Stomach (tissue), 9 donors: Measurements from ENCODE around the gene CD72. TPM values are rescaled to one million over a fixed set of nuclear protein-coding genes. Genes with fewer than 3 reads are reported as not detected.

Experiments used
- DNase-seq, 2 donors: peaks; one replicate each; pipeline versions ENCODE4 v3.0.0 to v3.0.0-alpha.2; 2013 to 2019
- H3K27ac ChIP-seq, 5 donors: fragments of 200-600 bp in 4 of 5; sonication (generic) in 4 of 5; one replicate each; pipeline ENCODE4 v1.5.1; 2013 to 2019; ENCODE audit warnings: mild to moderate bottlenecking in 1 of 5, moderate library complexity in 1 of 5
- H3K27me3 ChIP-seq, 3 donors: fragments of 200-600 bp; sonication (generic); one replicate each; pipeline ENCODE4 v1.5.1; 2017 to 2019; ENCODE audit warnings: mixed run types in 1 of 3
- H3K36me3 ChIP-seq, 4 donors: fragments of 200-600 bp; sonication (generic); 1 replicate in 3 of 4; 2 replicates in 1 of 4; pipeline ENCODE4 v1.5.1; 2016 to 2019
- H3K4me1 ChIP-seq, 4 donors: fragments of 200-600 bp; sonication (generic); one replicate each; pipeline ENCODE4 v1.5.1; 2016 to 2019
- H3K4me3 ChIP-seq, 4 donors: fragments of 200-600 bp; sonication (generic) in 3 of 4; one replicate each; pipeline ENCODE4 v1.5.1; 2016 to 2019; ENCODE audit warnings: mild to moderate bottlenecking in 1 of 4
- H3K9me3 ChIP-seq, 4 donors: fragments of 200-600 bp; sonication (generic); one replicate each; pipeline ENCODE4 v1.5.1; 2016 to 2019
- CTCF ChIP-seq, 7 experiments: fragments of 450-650 bp in 4 of 7; fragments of 200-600 bp in 3 of 7; sonication (generic) in 3 of 7; IDR thresholded peaks; one replicate each; pipeline ENCODE4 v1.5.1; 2016 to 2019; ENCODE audit warnings: antibody characterized with exemption in 7 of 7, control low read depth in 2 of 7, mild to moderate bottlenecking in 1 of 7
- EP300 ChIP-seq: sonication (generic); formaldehyde crosslinking; IDR thresholded peaks from one replicate; pipeline ENCODE4 v1.6.1; 2017; ENCODE audit warnings: antibody characterized with exemption
- POLR2A ChIP-seq, 4 donors: fragments of 450-650 bp; IDR thresholded peaks; one replicate each; pipeline ENCODE4 v1.6.1; 2016; ENCODE audit warnings: antibody characterized with exemption in 4 of 4, control low read depth in 2 of 4, mild to moderate bottlenecking in 1 of 4, moderate library complexity in 1 of 4
- POLR2AphosphoS5 ChIP-seq, 3 donors: sonication (generic); formaldehyde crosslinking; IDR thresholded peaks; one replicate each; pipeline ENCODE4 v1.6.1; 2016; ENCODE audit warnings: antibody characterized with exemption in 3 of 3
- whole genome bisulfite sequencing, 5 donors: extraction: QIAGEN DNeasy Blood & Tissue Kit in 3 of 5; methylation state at CpG; one replicate each; pipeline versions ENCODE4 v1.1.5 to v1.1.7; 2013 to 2018; 5-methylcytosine and 5-hydroxymethylcytosine counted together
- intact Hi-C: fragments of 100-400 bp; cut with DNase I; formaldehyde crosslinking; loops from one replicate; pipeline ENCODE4 v1.15.1; 2023; ENCODE audit warnings: low total_unique reads
- polyA plus RNA-seq, 3 donors: library from polyadenylated mRNA; stranded (reverse); fragments of 200-250 nt; gene quantifications; one replicate each; pipeline ENCODE4 v1.2.3, GENCODE V29; 2013
- total RNA-seq, 5 donors: library from RNA; depleted of rRNA; stranded (reverse); fragments of >200 nt; gene quantifications; one replicate each; pipeline versions ENCODE4 v1.1.0 to v1.2.3, GENCODE V29; 2014 to 2016
- donor health status: healthy with polysubstance abuse.
- donor health status: Bipolar disorder and iron deficiency.
- donor health status: healthy.

CD72 gene
- total and polyA plus RNA-seq, 8 donors, result 0.61 to 18.7 (median 2.8) TPM; not detected in 3

GRCh38 chr9:35618854-35619799, 914 bp upstream of the CD72 start:
- peak; percentile 40 to 49 for DNase-seq
- intact Hi-C loops, result no loop called here
- Histone ChIP-seq H3K4me1 (peaks cover 0 to 27% (median 17%) of the 10 kb centered on the region in 4 donors), H3K27ac (peak overlapping the region in 4 of 5 donors; percentile 21 to 40 (median 36)), H3K4me3 (no peak overlapping the region), H3K36me3 (no peaks in the 10 kb centered on the region), H3K27me3 (peaks cover 0 to 26% (median 0%) of the 10 kb centered on the region in 3 donors), H3K9me3 (no peaks in the 10 kb centered on the region)
- 77 to 87% (median 85%) methylated on average over 16 to 17 of the region's 17 CpGs for WGBS, 5 donors
- TF ChIP-seq CTCF (IDR thresholded peaks at IDR 0.05) (no peak), EP300 (no peak), POLR2A (IDR thresholded peaks at IDR 0.05) (no peak)

GRCh38 chr9:35617548-35617947, 665 bp downstream of the CD72 start:
- H3K36me3 ChIP-seq, result no peaks in the 10 kb centered on the region
- DNase-seq, result no peak
- intact Hi-C loops, result no loop called here
- peaks cover 0 to 26% (median 0%) of the 10 kb centered on the region in 3 donors for H3K27me3 ChIP-seq
- peaks cover 0 to 27% (median 17%) of the 10 kb centered on the region in 4 donors for H3K4me1 ChIP-seq
- H3K4me3 ChIP-seq, result peak overlapping the region; percentile 41 to 53 (median 44)
- no peaks in the 10 kb centered on the region for H3K9me3 ChIP-seq
- 60 to 68% (median 64%) methylated on average over 8 of the region's 8 CpGs for WGBS, 5 donors
- TF ChIP-seq CTCF (IDR thresholded peaks at IDR 0.05) (no peak), POLR2A (IDR thresholded peaks at IDR 0.05) (no peak), EP300 (no peak), POLR2AphosphoS5 (IDR thresholded peaks at IDR 0.05) (no peak)
- peak overlapping the region in 4 of 5 donors; percentile 6 to 47 (median 38) for H3K27ac ChIP-seq

GRCh38 chr9:35616681-35617459, 1.3 kb downstream of the CD72 start:
- no peak for TF ChIP-seq CTCF (IDR thresholded peaks at IDR 0.05)
- no peak for TF ChIP-seq EP300
- TF ChIP-seq POLR2AphosphoS5 (IDR thresholded peaks at IDR 0.05), result no peak
- no peak for TF ChIP-seq POLR2A (IDR thresholded peaks at IDR 0.05)
- Histone ChIP-seq H3K27me3 (peaks cover 0 to 26% (median 0%) of the 10 kb centered on the region in 3 donors), H3K9me3 (no peaks in the 10 kb centered on the region), H3K27ac (peak overlapping the region; percentile 6 to 47 (median 31)), H3K4me3 (peak overlapping the region; percentile 41 to 53 (median 44)), H3K4me1 (peaks cover 0 to 27% (median 17%) of the 10 kb centered on the region in 4 donors), H3K36me3 (no peaks in the 10 kb centered on the region)
- WGBS, 5 donors, result 6 to 20% (median 10%) methylated on average over 30 to 51 of the region's 51 CpGs
- intact Hi-C loops, result no loop called here
- peak; percentile 77 to 87 for DNase-seq
